GM19193 (cell line): Measurements from ENCODE around the gene CNNM2.

Source experiments
- POLR2A ChIP-seq: IDR thresholded peaks from 4 replicates; pipeline ENCODE4 v1.6.1; 2011; ENCODE audit not compliant: insufficient read depth, insufficient read length; ENCODE audit errors: extremely low read depth

Gene CNNM2

DNA sequence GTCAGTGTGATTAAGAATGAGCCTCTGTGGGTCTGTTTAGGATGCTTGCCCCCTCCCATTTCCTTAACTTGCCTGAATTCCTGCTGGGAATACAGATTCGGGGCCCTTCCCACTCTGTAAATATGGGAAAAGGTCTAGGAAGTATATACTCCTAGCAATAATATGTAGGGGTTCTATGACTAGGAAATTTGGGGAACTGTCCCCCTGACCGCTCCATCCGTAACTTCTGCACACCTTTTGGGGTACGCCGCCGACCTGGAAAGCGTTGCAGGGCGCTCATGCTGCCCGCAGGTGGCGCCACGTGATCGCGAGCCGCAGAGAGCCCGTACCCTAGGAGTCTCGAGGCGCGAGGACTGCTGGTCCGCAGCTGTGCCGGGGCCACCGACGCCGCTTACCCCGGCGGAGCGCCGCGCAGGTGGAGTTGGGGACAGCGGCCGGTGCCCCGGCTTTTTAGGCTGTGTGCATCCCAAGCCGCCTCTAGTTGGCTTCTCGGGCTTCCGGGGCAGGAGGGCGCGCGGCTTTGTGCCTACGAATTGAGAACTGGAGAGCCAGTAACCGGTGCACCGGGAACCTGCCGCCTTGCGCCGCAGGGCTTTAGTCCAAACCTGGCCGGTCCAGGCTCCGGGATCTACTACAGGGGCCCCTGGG is 656 bp upstream of the CNNM2 start:
- no peak for TF ChIP-seq POLR2A

DNA sequence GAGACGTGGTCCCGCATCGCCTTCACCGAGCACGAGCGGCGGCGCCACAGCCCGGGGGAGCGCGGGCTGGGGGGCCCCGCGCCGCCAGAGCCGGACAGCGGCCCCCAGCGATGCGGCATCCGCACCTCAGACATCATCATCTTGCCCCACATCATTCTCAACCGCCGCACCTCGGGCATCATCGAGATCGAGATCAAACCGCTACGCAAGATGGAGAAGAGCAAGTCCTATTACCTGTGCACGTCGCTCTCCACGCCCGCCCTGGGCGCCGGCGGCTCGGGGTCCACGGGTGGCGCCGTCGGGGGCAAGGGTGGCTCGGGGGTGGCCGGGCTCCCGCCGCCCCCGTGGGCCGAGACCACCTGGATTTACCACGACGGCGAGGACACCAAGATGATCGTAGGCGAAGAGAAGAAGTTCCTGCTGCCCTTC is 737 bp downstream of the CNNM2 start:
- TF ChIP-seq POLR2A, result no peak

- TF ChIP-seq POLR2A, result no peak
Observed at GRCh38 chr10:102919246-102919959, 1.3 kb downstream of the CNNM2 start.

DNA sequence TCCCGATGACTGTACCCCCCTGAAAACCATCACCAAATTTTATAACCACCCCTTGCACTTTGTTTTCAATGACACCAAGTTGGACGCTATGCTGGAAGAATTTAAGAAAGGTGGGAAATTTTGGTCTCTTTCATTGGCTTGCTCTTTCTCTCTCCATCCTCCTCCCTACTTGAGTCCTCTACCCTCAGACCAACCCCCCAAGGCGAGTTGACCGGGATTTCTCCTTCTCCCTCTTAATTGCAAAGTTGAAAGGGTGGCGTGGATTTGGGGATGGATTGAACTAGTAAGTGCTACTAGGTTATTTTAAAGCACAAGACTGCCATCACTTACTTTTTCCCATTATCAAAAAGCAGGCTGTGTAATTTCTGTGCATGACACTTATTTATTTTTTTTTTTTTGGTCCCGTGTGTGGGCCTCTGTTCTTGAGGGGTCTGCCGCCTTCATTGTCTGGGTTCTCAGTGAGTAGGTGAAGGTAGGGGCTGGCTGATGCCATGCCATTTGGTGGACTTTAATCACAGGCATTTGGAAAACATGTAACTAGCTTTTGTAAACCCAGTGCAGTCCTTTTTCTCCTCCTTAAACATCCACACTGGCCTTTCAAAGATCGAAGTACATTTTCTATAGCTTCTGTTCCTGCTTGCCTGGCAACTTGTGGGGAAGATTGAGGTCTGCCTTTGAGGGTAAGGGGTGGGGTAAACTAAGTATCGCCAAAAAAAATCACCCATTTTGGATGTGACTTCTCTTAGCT is 2.1 kb downstream of the CNNM2 start:
- TF ChIP-seq POLR2A, result no peak

DNA sequence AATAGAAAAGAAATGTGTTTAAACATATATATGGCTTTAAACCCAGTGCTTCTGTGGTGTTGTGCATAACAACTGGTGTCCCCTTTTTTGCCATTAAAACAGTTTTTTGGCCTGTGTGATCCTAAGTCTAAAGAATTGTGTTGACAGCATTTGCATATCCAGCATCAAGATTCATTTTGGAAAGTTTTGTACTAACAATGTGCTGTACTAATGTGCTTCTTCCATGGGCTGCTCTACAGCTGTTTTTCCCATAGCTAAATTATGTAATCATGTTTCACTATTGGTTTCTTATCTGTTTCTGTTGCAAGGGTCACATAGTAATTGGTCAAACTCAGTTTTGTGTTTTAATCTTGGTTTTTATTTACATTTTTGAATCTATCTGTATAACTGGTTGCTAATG is 5.5 kb downstream of the CNNM2 start:
- no peak for TF ChIP-seq POLR2A

- TF ChIP-seq POLR2A, result no peak
Observed at GRCh38 chr10:102926842-102927241, 8.7 kb downstream of the CNNM2 start.

DNA sequence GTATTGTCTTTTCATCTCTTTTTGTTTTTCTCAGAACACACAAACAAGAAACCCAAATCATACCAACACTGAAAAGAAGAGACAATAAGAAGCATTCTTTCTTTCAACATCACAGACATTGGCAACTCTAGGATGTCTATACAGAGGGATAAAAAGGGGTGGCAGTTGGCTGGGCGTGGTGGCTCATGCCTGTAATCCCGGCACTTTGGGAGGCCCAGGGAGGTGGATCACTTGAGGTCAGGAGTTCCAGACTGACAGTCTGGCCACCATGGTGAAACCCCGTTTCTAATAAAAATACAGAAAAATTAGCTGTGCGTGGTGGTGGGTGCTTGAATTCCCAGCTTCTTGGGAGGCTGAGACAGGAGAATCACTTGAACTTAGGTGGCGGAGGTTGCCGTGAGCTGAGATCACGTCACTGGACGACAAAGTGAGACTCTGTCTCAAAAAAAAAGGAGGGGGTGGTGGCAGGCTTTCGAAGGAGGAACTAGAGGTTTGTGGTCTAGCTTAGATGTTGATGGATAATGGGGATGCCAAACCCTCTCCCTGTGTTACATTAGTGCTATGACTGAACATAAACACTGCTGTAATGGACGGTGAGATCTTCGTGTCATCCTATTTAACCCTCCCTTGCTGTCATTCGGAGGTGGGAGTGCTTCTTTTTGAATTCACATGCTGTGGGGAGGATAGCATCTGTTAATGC is 9.4 kb downstream of the CNNM2 start:
- no peak for TF ChIP-seq POLR2A

GRCh38 chr10:102930720-102931119 is 12.6 kb downstream of the CNNM2 start:
- TF ChIP-seq POLR2A, result no peak

DNA sequence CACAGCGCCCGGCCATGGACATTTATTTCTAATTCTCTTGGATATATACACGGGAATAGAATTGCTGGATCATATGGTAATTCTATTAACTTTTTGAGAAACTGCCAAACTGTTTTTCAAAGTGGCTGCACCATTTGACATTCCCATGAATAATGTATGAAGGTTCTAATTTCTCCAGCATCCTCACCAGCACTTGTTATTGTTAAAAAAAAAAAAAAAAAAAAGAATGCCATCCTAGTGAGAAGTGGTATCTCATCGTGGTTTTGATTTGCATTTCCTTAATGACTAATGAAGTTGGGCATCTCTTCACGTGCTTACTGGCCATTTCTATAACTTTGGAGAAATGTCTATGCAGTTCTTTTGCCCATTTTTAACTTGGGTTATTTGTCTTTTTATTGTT is 13.5 kb downstream of the CNNM2 start:
- no peak for TF ChIP-seq POLR2A

- TF ChIP-seq POLR2A, result no peak
Observed at GRCh38 chr10:102935505-102935904, 17.4 kb downstream of the CNNM2 start.

DNA sequence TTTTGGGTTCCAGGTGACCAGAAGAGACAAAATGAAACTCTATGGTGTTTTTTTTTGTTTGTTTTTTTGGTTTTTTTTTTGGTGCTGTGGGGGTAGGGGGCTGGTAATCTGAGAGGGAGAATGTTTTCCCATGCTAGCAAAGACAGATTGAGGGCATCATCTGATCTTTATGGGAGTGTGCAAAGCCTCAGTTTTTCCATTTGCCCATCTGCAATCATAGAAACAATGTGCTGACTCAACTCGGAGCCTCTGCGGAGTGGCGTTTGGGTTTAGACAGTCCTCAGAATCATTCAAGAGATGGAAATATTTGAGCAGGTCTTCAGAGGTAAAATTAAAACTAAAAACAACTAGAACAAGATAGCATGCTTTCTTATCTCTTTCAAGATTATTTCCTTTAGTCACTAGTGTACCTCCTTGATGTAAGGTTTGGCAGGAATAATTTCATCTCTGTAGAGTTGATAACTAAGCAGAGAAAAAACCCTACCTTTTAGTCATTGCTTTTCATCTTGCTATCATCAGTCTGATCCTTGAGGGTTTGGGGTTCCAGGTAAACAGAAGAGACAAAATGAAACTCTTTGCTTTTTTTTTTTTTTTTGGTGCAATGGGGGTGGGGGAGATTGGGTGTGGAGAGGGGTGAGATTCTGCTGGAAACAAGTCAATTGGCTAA is 18.0 kb downstream of the CNNM2 start:
- TF ChIP-seq POLR2A, result no peak

DNA sequence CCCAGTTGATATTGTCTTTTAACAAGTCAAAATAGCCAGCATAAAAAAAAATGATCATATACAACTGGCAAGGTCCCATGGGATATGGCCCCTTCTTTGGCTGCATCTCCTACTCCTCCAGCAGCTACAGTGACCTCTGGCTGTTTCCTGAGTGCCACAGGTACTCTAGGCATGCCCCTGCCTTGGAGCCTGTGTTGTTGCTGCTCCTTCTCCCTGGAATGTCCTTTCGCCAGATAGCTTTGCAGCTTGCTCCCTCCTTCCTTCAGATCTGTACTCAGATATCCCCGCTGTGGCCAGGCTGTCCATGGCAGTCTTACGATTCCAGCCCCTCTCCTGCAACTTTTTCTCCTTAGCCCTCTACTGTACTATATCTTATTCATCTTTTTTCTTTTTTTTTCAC is 23.3 kb downstream of the CNNM2 start:
- no peak for TF ChIP-seq POLR2A

GRCh38 chr10:102945449-102945848 is 27.4 kb downstream of the CNNM2 start:
- no peak for TF ChIP-seq POLR2A

DNA sequence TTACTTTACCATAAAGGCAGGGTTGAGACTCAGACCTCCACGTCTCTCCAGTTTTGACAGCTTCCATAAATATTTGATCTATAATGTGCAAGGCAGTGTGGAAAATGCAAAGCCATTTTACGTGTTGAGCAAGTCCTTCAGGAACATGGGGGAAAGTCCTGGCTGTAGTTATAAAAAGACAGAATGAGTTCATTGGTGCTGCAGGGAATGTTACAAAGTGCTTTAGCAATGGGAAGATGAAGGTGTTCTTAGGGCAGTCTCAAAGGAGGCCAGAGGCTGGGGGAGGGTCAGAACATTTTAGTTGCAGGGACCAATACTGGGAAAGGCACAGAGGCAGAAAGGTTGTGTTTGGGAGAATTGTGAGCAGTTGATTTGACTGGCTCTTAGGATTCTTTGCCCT is 27.9 kb downstream of the CNNM2 start:
- no peak for TF ChIP-seq POLR2A

- no peak for TF ChIP-seq POLR2A
Observed at GRCh38 chr10:102946992-102947391, 28.9 kb downstream of the CNNM2 start.

GRCh38 chr10:102948176-102948575 is 30.1 kb downstream of the CNNM2 start:
- no peak for TF ChIP-seq POLR2A

- no peak for TF ChIP-seq POLR2A
Observed at GRCh38 chr10:102948786-102949185, 30.7 kb downstream of the CNNM2 start.
